ENCODE results near the gene OSBPL7.

The OSBPL7 gene

GRCh38 chr17:47810901-47811635 lies 10.5 kb downstream of the OSBPL7 start:
- TF ChIP-seq ZNF274 (IDR thresholded peaks at IDR 0.05; ENCODE audit: low read depth, low read length) = no peak
- H3K4me3 ChIP-seq (ENCODE audit: low read length) = no peak overlapping the region

DNA sequence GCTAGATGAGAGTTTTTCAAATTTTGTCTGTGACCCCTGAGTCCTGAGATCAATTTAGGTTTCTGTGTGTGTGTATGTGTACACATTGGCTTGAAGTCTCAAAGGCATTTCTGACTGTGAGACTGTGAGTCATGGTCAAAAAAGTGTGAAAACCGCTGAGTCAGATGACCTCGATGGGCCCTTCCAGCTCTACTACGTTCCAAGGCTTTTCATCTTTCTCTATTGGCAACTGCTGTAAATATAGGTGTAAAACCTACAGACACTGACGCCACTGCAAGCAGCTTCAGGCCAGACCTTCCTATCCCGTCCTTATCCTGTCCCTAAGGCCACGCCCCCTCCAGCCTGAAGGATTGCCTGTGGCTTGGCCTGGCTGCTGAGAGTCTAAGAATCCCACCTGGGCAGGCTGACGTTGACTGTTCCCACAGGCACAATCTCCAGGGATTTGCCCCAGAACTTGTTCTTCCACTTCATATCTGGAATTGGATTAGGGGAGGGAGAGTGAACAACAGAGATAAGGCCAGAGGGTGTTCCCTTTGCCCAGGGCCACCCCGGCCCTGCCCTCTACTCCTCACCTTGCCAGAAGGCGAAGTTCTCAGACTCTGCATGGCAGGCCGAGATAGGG lies 11.3 kb downstream of the OSBPL7 start:
- TF ChIP-seq ZNF274 (IDR thresholded peaks at IDR 0.05; ENCODE audit: low read depth, low read length) = no peak
- no peak overlapping the region for H3K4me3 ChIP-seq (ENCODE audit: low read length)

GRCh38 chr17:47808830-47809480 lies 12.6 kb downstream of the OSBPL7 start:
- no peak for TF ChIP-seq ZNF274 (IDR thresholded peaks at IDR 0.05; ENCODE audit: low read depth, low read length)

GRCh38 chr17:47808036-47808829 lies 13.4 kb downstream of the OSBPL7 start:
- no peak overlapping the region for H3K4me3 ChIP-seq (ENCODE audit: low read length)
- TF ChIP-seq ZNF274 (IDR thresholded peaks at IDR 0.05; ENCODE audit: low read depth, low read length) = no peak

More at GRCh38 chr17:47808830-47809480, 12.6 kb downstream of the OSBPL7 start:
- no peak overlapping the region for H3K4me3 ChIP-seq (ENCODE audit: low read length)

DNA sequence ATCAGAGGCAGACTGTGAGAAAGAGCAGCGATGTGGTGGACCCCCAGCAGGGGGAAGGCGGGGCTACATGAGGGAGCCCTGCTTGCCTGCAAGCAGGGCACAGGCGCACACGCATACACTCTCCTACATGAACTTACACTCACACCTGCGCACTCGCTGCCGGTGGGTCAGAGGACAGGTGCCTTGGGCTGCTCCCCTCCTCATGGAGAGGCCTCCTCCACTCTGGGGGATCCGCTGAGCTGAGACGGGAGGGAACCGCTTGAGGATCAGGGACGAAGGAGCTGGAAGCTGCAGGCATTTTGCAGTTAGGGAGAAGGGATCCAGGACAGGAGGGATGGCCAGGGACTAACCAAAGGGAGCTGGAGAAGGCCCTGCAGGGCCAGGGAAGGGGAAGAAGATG lies 14.2 kb downstream of the OSBPL7 start:
- H3K4me3 ChIP-seq (ENCODE audit: low read length) = no peak overlapping the region
- no peak for TF ChIP-seq ZNF274 (IDR thresholded peaks at IDR 0.05; ENCODE audit: low read depth, low read length)

GRCh38 chr17:47806913-47807255 lies 14.7 kb downstream of the OSBPL7 start:
- TF ChIP-seq ZNF274 (IDR thresholded peaks at IDR 0.05; ENCODE audit: low read depth, low read length) = no peak
- no peak overlapping the region for H3K4me3 ChIP-seq (ENCODE audit: low read length)

DNA sequence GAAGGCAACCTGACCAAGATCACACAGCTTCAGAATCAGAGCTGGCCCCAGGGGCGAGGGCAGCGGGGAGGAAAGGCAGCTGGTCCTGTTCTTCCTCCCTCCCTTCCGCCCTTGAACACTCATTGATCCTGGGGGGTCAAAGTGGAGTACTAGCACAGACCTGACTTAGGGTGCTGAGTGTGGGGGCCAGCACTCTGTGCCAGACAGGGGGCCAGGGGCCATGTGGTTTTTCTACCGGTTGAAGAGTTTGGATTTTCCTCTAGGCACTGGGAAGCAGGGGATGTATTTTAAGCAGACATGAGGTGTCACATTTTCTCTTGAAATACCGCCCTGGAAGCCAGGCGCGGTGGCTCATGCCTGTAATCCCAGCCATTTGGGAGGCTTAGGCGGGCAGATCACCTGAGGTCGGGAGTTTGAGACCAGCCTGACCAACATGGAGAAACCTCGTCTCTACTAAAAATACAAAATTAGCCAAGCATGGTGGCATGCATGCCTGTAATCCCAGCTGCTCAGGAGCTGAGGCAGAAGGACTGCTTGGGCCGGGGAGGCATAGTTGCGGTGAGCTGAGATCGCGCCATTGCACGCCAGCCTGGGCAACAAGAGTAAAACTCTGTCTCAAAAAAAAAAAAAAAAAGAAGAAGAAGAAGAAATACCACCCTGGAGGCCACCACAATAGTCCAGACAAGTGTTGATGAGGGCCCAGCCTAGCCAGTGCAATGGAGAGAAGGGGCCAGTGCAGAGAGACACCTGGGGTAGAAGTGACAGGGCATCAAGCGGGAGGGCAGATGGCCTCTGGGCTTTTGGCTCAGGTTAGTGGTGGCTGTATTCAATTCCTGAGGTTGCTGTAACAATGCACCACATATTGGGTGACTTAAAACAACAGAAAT lies 15.3 kb downstream of the OSBPL7 start:
- no peak overlapping the region for H3K4me3 ChIP-seq (ENCODE audit: low read length)
- no peak for TF ChIP-seq ZNF274 (IDR thresholded peaks at IDR 0.05; ENCODE audit: low read depth, low read length)

GRCh38 chr17:47804461-47804860 lies 17.1 kb downstream of the OSBPL7 start:
- TF ChIP-seq ZNF274 (IDR thresholded peaks at IDR 0.05; ENCODE audit: low read depth, low read length) = no peak
- H3K4me3 ChIP-seq (ENCODE audit: low read length) = no peak overlapping the region

- H3K4me3 ChIP-seq (ENCODE audit: low read length) = no peak overlapping the region
- no peak for TF ChIP-seq ZNF274 (IDR thresholded peaks at IDR 0.05; ENCODE audit: low read depth, low read length)
Observed at GRCh38 chr17:47803751-47804150, 17.8 kb downstream of the OSBPL7 start.

- no peak overlapping the region for H3K4me3 ChIP-seq (ENCODE audit: low read length)
- TF ChIP-seq ZNF274 (IDR thresholded peaks at IDR 0.05; ENCODE audit: low read depth, low read length) = no peak
Observed at GRCh38 chr17:47803201-47803600, 18.4 kb downstream of the OSBPL7 start.

GRCh38 chr17:47802341-47803022 lies 19.1 kb downstream of the OSBPL7 start:
- H3K4me3 ChIP-seq (ENCODE audit: low read length) = no peak overlapping the region

GRCh38 chr17:47801906-47802305 lies 19.7 kb downstream of the OSBPL7 start:
- no peak overlapping the region for H3K4me3 ChIP-seq (ENCODE audit: low read length)
- TF ChIP-seq ZNF274 (IDR thresholded peaks at IDR 0.05; ENCODE audit: low read depth, low read length) = no peak

More at GRCh38 chr17:47802341-47803022, 19.1 kb downstream of the OSBPL7 start:
- no peak for TF ChIP-seq ZNF274 (IDR thresholded peaks at IDR 0.05; ENCODE audit: low read depth, low read length)
